Activated T-helper 2 cell treated with anti-CD3 and anti-CD28 coated beads, Interferon-gamma antibody, Interleukin-2, Interleukin-4, amounts not matched to agents 10 μg/mL and 5 μg/mL and 100 μg/mL, durations not matched to agents 14 hours and 24 hours and 36 hours (primary cell): ENCODE measurements around the gene RNF186. TPM values are rescaled to one million over a fixed set of nuclear protein-coding genes. Genes with fewer than 3 reads are reported as not detected.
"Not testable (repeated sequence)": the region's sequence is repeated elsewhere in the genome, so short reads cannot be mapped to it uniquely, and the experiment has no call there.

Source experiments
- DNase-seq: peaks from one replicate; pipeline ENCODE4 v3.0.0; 2021; ENCODE audit warnings: low spot score
- H3K27ac Mint-ChIP-seq: one replicate; pipeline ENCODE4 v1.8.0; 2021; ENCODE audit warnings: mixed read lengths
- H3K27me3 Mint-ChIP-seq: one replicate; pipeline ENCODE4 v1.8.0; 2021; ENCODE audit warnings: low read depth, mixed read lengths
- H3K36me3 Mint-ChIP-seq: one replicate; pipeline ENCODE4 v1.8.0; 2021; ENCODE audit warnings: low read depth, mixed read lengths
- H3K4me1 Mint-ChIP-seq: one replicate; pipeline ENCODE4 v1.8.0; 2021; ENCODE audit warnings: low read depth, mixed read lengths
- H3K4me3 Mint-ChIP-seq: one replicate; pipeline ENCODE4 v1.8.0; 2021; ENCODE audit warnings: low read depth, mild to moderate bottlenecking, moderate library complexity, mixed read lengths
- H3K9me3 Mint-ChIP-seq: one replicate; pipeline ENCODE4 v1.8.0; 2021; ENCODE audit warnings: mixed read lengths
- intact Hi-C: fragments of 100-400 bp; cut with micrococcal nuclease; formaldehyde crosslinking; loops from one replicate; pipeline ENCODE4 v1.15.1; 2023
- total RNA-seq: library from RNA; stranded (reverse); gene quantifications from 2 replicates; pipeline ENCODE4 v1.2.3, GENCODE V29; 2022

RNF186 gene
- total RNA-seq, 1 donor from 2014 or later, result not detected

GRCh38 chr1:19800076-19800804 is 14.8 kb downstream of the RNF186 start:
- peak; percentile 49 for DNase-seq
- peak overlapping the region; percentile 87 for H3K4me3 Mint-ChIP-seq
- no peaks in the 10 kb centered on the region for H3K9me3 Mint-ChIP-seq
- peaks cover 12% of the 10 kb centered on the region for H3K27me3 Mint-ChIP-seq
- H3K27ac Mint-ChIP-seq, result peak overlapping the region; percentile 93
- peaks cover 5% of the 10 kb centered on the region for H3K36me3 Mint-ChIP-seq
- H3K4me1 Mint-ChIP-seq, result peaks cover 17% of the 10 kb centered on the region
- intact Hi-C loops, result no loop called here

GRCh38 chr1:19799230-19800075 is 15.6 kb downstream of the RNF186 start, which contains the start of gene TMCO4:
TMCO4 (minus strand) TSS chr1:19799916; CDS start chr1:19780758, 19,158 bp downstream.
- Mint-ChIP-seq H3K36me3 (peaks cover 5% of the 10 kb centered on the region), H3K27ac (peak within 1 kb of the TSS; percentile 93), H3K27me3 (peaks cover 8% of the 10 kb centered on the region), H3K4me3 (peak within 1 kb of the TSS; percentile 87), H3K4me1 (peaks cover 17% of the 10 kb centered on the region), H3K9me3 (no peaks in the 10 kb centered on the region)
- intact Hi-C loops, result no loop called here
- peak; percentile 47 for DNase-seq

- Mint-ChIP-seq H3K36me3 (peaks cover 7% of the 10 kb centered on the region), H3K27ac (peak overlapping the region; percentile 85), H3K4me3 (peak overlapping the region; percentile 75), H3K27me3 (peaks cover 4% of the 10 kb centered on the region), H3K4me1 (peaks cover 17% of the 10 kb centered on the region), H3K9me3 (no peaks in the 10 kb centered on the region)
- no peak for DNase-seq
- intact Hi-C loops, result no loop called here
Measured at GRCh38 chr1:19798486-19799229, 16.4 kb downstream of the RNF186 start.

GRCh38 chr1:19797827-19798226 is 17.3 kb downstream of the RNF186 start:
- no peaks in the 10 kb centered on the region for H3K9me3 Mint-ChIP-seq
- intact Hi-C loops, result no loop called here
- peaks cover 12% of the 10 kb centered on the region for H3K36me3 Mint-ChIP-seq
- H3K4me1 Mint-ChIP-seq, result peaks cover 17% of the 10 kb centered on the region
- peaks cover 4% of the 10 kb centered on the region for H3K27me3 Mint-ChIP-seq
- no peak for DNase-seq
- H3K4me3 Mint-ChIP-seq, result no peak overlapping the region
- peak overlapping the region; percentile 51 for H3K27ac Mint-ChIP-seq

GRCh38 chr1:19794583-19794982 is 20.5 kb downstream of the RNF186 start:
- peaks cover 30% of the 10 kb centered on the region for H3K36me3 Mint-ChIP-seq
- no peaks in the 10 kb centered on the region for H3K9me3 Mint-ChIP-seq

GRCh38 chr1:19793360-19794046 is 21.6 kb downstream of the RNF186 start:
- intact Hi-C loops, result no loop called here
- peaks cover 14% of the 10 kb centered on the region for H3K4me1 Mint-ChIP-seq
- no peaks in the 10 kb centered on the region for H3K27me3 Mint-ChIP-seq
- H3K36me3 Mint-ChIP-seq, result peaks cover 30% of the 10 kb centered on the region
- no peak for DNase-seq
- no peak overlapping the region for H3K27ac Mint-ChIP-seq
- H3K9me3 Mint-ChIP-seq, result no peaks in the 10 kb centered on the region
- no peak overlapping the region for H3K4me3 Mint-ChIP-seq

More at GRCh38 chr1:19794583-19794982, 20.5 kb downstream of the RNF186 start:
- no peak for DNase-seq
- Mint-ChIP-seq H3K4me1 (peaks cover 20% of the 10 kb centered on the region), H3K4me3 (no peak overlapping the region), H3K27ac (no peak overlapping the region), H3K27me3 (no peaks in the 10 kb centered on the region)
- intact Hi-C loops, result no loop called here

- H3K9me3 Mint-ChIP-seq, result no peaks in the 10 kb centered on the region
- no peaks in the 10 kb centered on the region for H3K27me3 Mint-ChIP-seq
- H3K27ac Mint-ChIP-seq, result no peak overlapping the region
- H3K36me3 Mint-ChIP-seq, result peaks cover 28% of the 10 kb centered on the region
- intact Hi-C loops, result no loop called here
- H3K4me1 Mint-ChIP-seq, result peaks cover 12% of the 10 kb centered on the region
- no peak for DNase-seq
- no peak overlapping the region for H3K4me3 Mint-ChIP-seq
Measured at GRCh38 chr1:19792237-19793002, 22.7 kb downstream of the RNF186 start.

- intact Hi-C loops, H3K9me3 Mint-ChIP-seq, H3K4me3 Mint-ChIP-seq, DNase-seq, H3K27ac Mint-ChIP-seq, H3K27me3 Mint-ChIP-seq: not testable (repeated sequence)
- Mint-ChIP-seq H3K4me1 (peaks cover 10% of the 10 kb centered on the region), H3K36me3 (peaks cover 25% of the 10 kb centered on the region)
Measured at GRCh38 chr1:19790061-19790975, 24.8 kb downstream of the RNF186 start.

GRCh38 chr1:19786988-19787423 is 28.1 kb downstream of the RNF186 start:
- peaks cover 10% of the 10 kb centered on the region for H3K4me1 Mint-ChIP-seq
- no peak overlapping the region for H3K4me3 Mint-ChIP-seq
- H3K9me3 Mint-ChIP-seq, result no peaks in the 10 kb centered on the region
- H3K27ac Mint-ChIP-seq, result no peak overlapping the region
- DNase-seq, result no peak
- peaks cover 14% of the 10 kb centered on the region for H3K36me3 Mint-ChIP-seq
- no peaks in the 10 kb centered on the region for H3K27me3 Mint-ChIP-seq
- intact Hi-C loops, result no loop called here

- Mint-ChIP-seq H3K27ac (no peak overlapping the region), H3K4me3 (no peak overlapping the region), H3K4me1 (peaks cover 8% of the 10 kb centered on the region), H3K36me3 (peaks cover 9% of the 10 kb centered on the region), H3K27me3 (no peaks in the 10 kb centered on the region), H3K9me3 (no peaks in the 10 kb centered on the region)
- intact Hi-C loops, result no loop called here
- no peak for DNase-seq
Measured at GRCh38 chr1:19785660-19786059, 29.4 kb downstream of the RNF186 start.
